Parathyroid adenoma (tissue), 2 donors: ENCODE data around the gene TTC6.

Source experiments
- H2AFZ ChIP-seq: fragments of 300-600 bp; sonication (generic); one replicate; pipeline ENCODE4 v1.7.0; 2017; ENCODE audit warnings: antibody characterized with exemption, mild to moderate bottlenecking
- H3K27ac ChIP-seq: fragments of 300-600 bp; sonication (generic); one replicate; pipeline ENCODE4 v1.7.0; 2017
- H3K27me3 ChIP-seq: fragments of 300-600 bp; sonication (generic); one replicate; pipeline ENCODE4 v1.7.0; 2017; ENCODE audit warnings: low read length; ENCODE audit not compliant: control insufficient read depth, insufficient read depth
- H3K36me3 ChIP-seq: fragments of 300-600 bp; sonication (generic); one replicate; pipeline ENCODE4 v1.7.0; 2017; ENCODE audit warnings: low read length; ENCODE audit not compliant: control insufficient read depth, insufficient read depth
- H3K4me1 ChIP-seq: fragments of 300-600 bp; sonication (generic); one replicate; pipeline ENCODE4 v1.7.0; 2017; ENCODE audit warnings: control low read depth
- H3K4me2 ChIP-seq: fragments of 300-600 bp; sonication (generic); one replicate; pipeline ENCODE4 v1.7.0; 2017; ENCODE audit warnings: low read length
- H3K4me3 ChIP-seq: fragments of 300-600 bp; sonication (generic); one replicate; pipeline ENCODE4 v1.7.0; 2017; ENCODE audit warnings: low read depth, low read length
- H3K79me2 ChIP-seq: fragments of 300-600 bp; sonication (generic); one replicate; pipeline ENCODE4 v1.7.0; 2017; ENCODE audit warnings: control low read depth
- H3K9ac ChIP-seq: fragments of 300-600 bp; sonication (generic); one replicate; pipeline ENCODE4 v1.7.0; 2017; ENCODE audit warnings: mild to moderate bottlenecking
- H3K9me3 ChIP-seq: fragments of 300-600 bp; sonication (generic); one replicate; pipeline ENCODE4 v1.7.0; 2017; ENCODE audit warnings: low read length; ENCODE audit not compliant: control insufficient read depth
- CTCF ChIP-seq: fragments of 300-600 bp; sonication (generic); IDR thresholded peaks from one replicate; pipeline ENCODE4 v1.7.0; 2017; ENCODE audit warnings: antibody characterized with exemption, mild to moderate bottlenecking
- donor health status: primary hyperparathyroidism.

Gene TTC6

GRCh38 chr14:37585101-37585511 is 10.3 kb upstream of the TTC6 start:
- Histone ChIP-seq H3K4me2 (no peak overlapping the region), H3K4me3 (no peak overlapping the region), H3K9me3 (peaks cover 7% of the 10 kb centered on the region), H3K36me3 (no peaks in the 10 kb centered on the region), H3K4me1 (no peaks in the 10 kb centered on the region), H3K27me3 (peaks cover 20% of the 10 kb centered on the region), H3K27ac (no peak overlapping the region), H2AFZ (no peak overlapping the region), H3K9ac (no peak overlapping the region), H3K79me2 (no peaks in the 10 kb centered on the region)
- TF ChIP-seq CTCF = no peak

GRCh38 chr14:37585971-37586796 is 9.2 kb upstream of the TTC6 start:
- H3K9me3 ChIP-seq = peaks cover 9% of the 10 kb centered on the region
- no peak overlapping the region for H3K27ac ChIP-seq
- no peaks in the 10 kb centered on the region for H3K79me2 ChIP-seq
- TF ChIP-seq CTCF = no peak
- peaks cover 26% of the 10 kb centered on the region for H3K27me3 ChIP-seq
- no peak overlapping the region for H3K4me2 ChIP-seq
- H3K9ac ChIP-seq = no peak overlapping the region
- H3K4me3 ChIP-seq = no peak overlapping the region
- no peak overlapping the region for H2AFZ ChIP-seq
- H3K4me1 ChIP-seq = no peaks in the 10 kb centered on the region
- no peaks in the 10 kb centered on the region for H3K36me3 ChIP-seq

GRCh38 chr14:37586797-37587130 is 8.7 kb upstream of the TTC6 start:
- no peaks in the 10 kb centered on the region for H3K79me2 ChIP-seq
- H3K4me1 ChIP-seq = no peaks in the 10 kb centered on the region
- no peak overlapping the region for H3K4me3 ChIP-seq
- peaks cover 30% of the 10 kb centered on the region for H3K27me3 ChIP-seq
- H3K36me3 ChIP-seq = no peaks in the 10 kb centered on the region
- H3K9ac ChIP-seq = no peak overlapping the region
- TF ChIP-seq CTCF = no peak
- peaks cover 9% of the 10 kb centered on the region for H3K9me3 ChIP-seq
- H3K27ac ChIP-seq = no peak overlapping the region
- no peak overlapping the region for H3K4me2 ChIP-seq
- no peak overlapping the region for H2AFZ ChIP-seq

GRCh38 chr14:37587131-37587803 is 8.2 kb upstream of the TTC6 start:
- peaks cover 9% of the 10 kb centered on the region for H3K9me3 ChIP-seq
- no peak overlapping the region for H3K27ac ChIP-seq
- H3K4me1 ChIP-seq = no peaks in the 10 kb centered on the region
- H2AFZ ChIP-seq = no peak overlapping the region
- TF ChIP-seq CTCF = no peak
- H3K27me3 ChIP-seq = peaks cover 35% of the 10 kb centered on the region
- no peaks in the 10 kb centered on the region for H3K36me3 ChIP-seq
- no peak overlapping the region for H3K4me3 ChIP-seq
- H3K79me2 ChIP-seq = no peaks in the 10 kb centered on the region
- no peak overlapping the region for H3K9ac ChIP-seq
- no peak overlapping the region for H3K4me2 ChIP-seq
